Right lobe of liver (tissue), 4 donors: ENCODE measurements around the gene PELI2.

Source experiments
- POLR2A ChIP-seq: fragments of 450-650 bp; IDR thresholded peaks from one replicate; pipeline ENCODE4 v1.6.1; 2017; ENCODE audit warnings: antibody characterized with exemption, mild to moderate bottlenecking
- TF ChIP-seq, protein P1 (sequence below), 4 donors: fragments of 200-600 bp in 3 of 4; fragments of 450-650 bp in 1 of 4; IDR thresholded peaks; one replicate each; pipeline versions ENCODE4 v1.5.1 to v1.8.0; 2016 to 2022; ENCODE audit warnings: antibody characterized with exemption in 4 of 4, mild to moderate bottlenecking in 2 of 4
- donor health status: DM: no; HTN: no; CAD: no.
- donor health status: DM: no; HTN: no; CAD: no.
- donor health status: DM: no; HTN: yes; CAD: no.

DNA sequence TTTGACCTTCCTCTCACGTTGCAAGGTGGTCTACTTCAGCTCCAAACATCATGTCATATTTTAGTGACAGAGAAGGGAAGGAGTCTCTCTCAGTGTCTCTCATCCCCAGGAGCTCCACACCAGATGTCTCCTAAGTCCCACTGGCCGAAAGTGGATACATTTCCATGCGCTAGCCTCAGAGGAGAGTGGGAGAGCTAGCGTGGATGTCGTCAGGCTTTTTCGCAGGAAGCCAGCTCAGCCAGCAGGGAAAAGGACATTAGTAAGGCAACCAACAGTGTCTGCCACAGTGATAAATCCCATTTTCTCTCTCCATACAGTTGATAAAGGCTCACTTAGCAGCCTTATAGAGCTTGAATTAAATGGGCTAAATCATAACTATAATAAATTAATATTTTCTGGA is 155.7 kb downstream of the PELI2 start:
- TF ChIP-seq, protein P1, sequence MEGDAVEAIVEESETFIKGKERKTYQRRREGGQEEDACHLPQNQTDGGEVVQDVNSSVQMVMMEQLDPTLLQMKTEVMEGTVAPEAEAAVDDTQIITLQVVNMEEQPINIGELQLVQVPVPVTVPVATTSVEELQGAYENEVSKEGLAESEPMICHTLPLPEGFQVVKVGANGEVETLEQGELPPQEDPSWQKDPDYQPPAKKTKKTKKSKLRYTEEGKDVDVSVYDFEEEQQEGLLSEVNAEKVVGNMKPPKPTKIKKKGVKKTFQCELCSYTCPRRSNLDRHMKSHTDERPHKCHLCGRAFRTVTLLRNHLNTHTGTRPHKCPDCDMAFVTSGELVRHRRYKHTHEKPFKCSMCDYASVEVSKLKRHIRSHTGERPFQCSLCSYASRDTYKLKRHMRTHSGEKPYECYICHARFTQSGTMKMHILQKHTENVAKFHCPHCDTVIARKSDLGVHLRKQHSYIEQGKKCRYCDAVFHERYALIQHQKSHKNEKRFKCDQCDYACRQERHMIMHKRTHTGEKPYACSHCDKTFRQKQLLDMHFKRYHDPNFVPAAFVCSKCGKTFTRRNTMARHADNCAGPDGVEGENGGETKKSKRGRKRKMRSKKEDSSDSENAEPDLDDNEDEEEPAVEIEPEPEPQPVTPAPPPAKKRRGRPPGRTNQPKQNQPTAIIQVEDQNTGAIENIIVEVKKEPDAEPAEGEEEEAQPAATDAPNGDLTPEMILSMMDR (IDR thresholded peaks at IDR 0.05) = no peak
- TF ChIP-seq POLR2A = no peak
